HCT116 (cell line): ENCODE results near the gene HECW1. TPM values are rescaled to one million over a fixed set of nuclear protein-coding genes. Genes with fewer than 3 reads are reported as not detected.
"Not testable (repeated sequence)": the region's sequence is repeated elsewhere in the genome, so short reads cannot be mapped to it uniquely, and the experiment has no call there.

Experiments used
- ATAC-seq: fragments of 200-7000 bp; cut with Tn5 transposase; 2 replicates; pipeline ENCODE4 v1.9.1; 2020; ENCODE audit warnings: mild to moderate bottlenecking, moderate library complexity
- BruUV-seq: library from RNA; stranded (reverse); fragments of 400-500 nt; replicated peaks from 2 replicates; lab custom pipeline; 2021; lab: Mats Ljungman, UMichigan
- CTCF ChIA-PET: fragments of 300-600 bp; sonication (Branson Sonifier 250); formaldehyde crosslinking; loops from one replicate; lab custom pipeline; 2021; ENCODE audit warnings: antibody characterized with exemption; lab: Charles Lee
- POLR2A ChIA-PET: fragments of 300-600, 350-600 bp; sonication (Branson Sonifier 250); formaldehyde crosslinking; loops from one replicate; lab custom pipeline; 2021; ENCODE audit warnings: antibody characterized with exemption; lab: Charles Lee
- RAD21 ChIA-PET, 2 experiments: fragments of 300-600 bp; sonication (Branson Sonifier 250); formaldehyde crosslinking; loops; one replicate each; lab custom pipeline; 2023; ENCODE audit warnings: low total read pairs in 2 of 2; ENCODE audit not compliant: uncharacterized antibody in 2 of 2, unreplicated experiment in 2 of 2, low non-redundant PET in 1 of 2; lab: Charles Lee
- DNase-seq: peaks from one replicate; pipeline ENCODE4 v3.0.0-alpha.2; 2010; ENCODE audit warnings: low read depth, low spot score
- H2AFZ ChIP-seq: fragments of 200-600 bp; shearing (Covaris generic), sonication (generic); 2 replicates; pipeline ENCODE4 v1.6.1; 2017; ENCODE audit warnings: low read depth, mixed run types, mixed read lengths, antibody characterized with exemption, low read length; ENCODE audit not compliant: poor library complexity, severe bottlenecking
- H3K27ac ChIP-seq: 2 replicates; pipeline ENCODE4 v1.5.1; 2012; ENCODE audit warnings: low read depth, low read length
- H3K27me3 ChIP-seq: fragments of 200-600 bp; sonication (generic); 2 replicates; pipeline ENCODE4 v1.6.1; 2016; ENCODE audit warnings: mixed run types, low read length, mixed read lengths; ENCODE audit not compliant: insufficient read depth
- H3K36me3 ChIP-seq, 2 experiments: fragments of 200-500 bp in 1 of 2; fragments of 200-600 bp in 1 of 2; sonication (Bioruptor generic) in 1 of 2; sonication (generic) in 1 of 2; 2 replicates each; pipeline versions ENCODE4 v1.5.1 to v1.6.1; 2014 to 2016; ENCODE audit warnings: low read length in 2 of 2, inconsistent platforms in 1 of 2, mixed read lengths in 1 of 2, mixed run types in 1 of 2; ENCODE audit not compliant: insufficient read depth in 2 of 2, control insufficient read depth in 1 of 2
- H3K4me1 ChIP-seq, 2 experiments: fragments of 200-600 bp in 1 of 2; sonication (generic) in 1 of 2; 2 replicates each; pipeline versions ENCODE4 v1.5.1 to v1.6.1; 2012 to 2017; ENCODE audit warnings: low read length in 2 of 2, inconsistent platforms in 1 of 2, mild to moderate bottlenecking in 1 of 2, mixed read lengths in 1 of 2, mixed run types in 1 of 2, moderate library complexity in 1 of 2; ENCODE audit not compliant: insufficient read depth in 2 of 2, control insufficient read depth in 1 of 2
- H3K4me2 ChIP-seq: fragments of 200-600 bp; sonication (generic); 2 replicates; pipeline ENCODE4 v1.6.1; 2017; ENCODE audit warnings: mixed run types, low read length, mixed read lengths
- H3K4me3 ChIP-seq, 2 experiments: fragments of 200-600 bp in 1 of 2; sonication (generic) in 1 of 2; replicated peaks in 1 of 2; 2 replicates each; pipeline ENCODE4 v1.5.1; 2011 to 2016; ENCODE audit warnings: low read length in 2 of 2, control low read depth in 1 of 2, low read depth in 1 of 2, mild to moderate bottlenecking in 1 of 2, mixed read lengths in 1 of 2, mixed run types in 1 of 2
- H3K79me2 ChIP-seq: fragments of 200-600 bp; sonication (generic); 2 replicates; pipeline ENCODE4 v1.6.1; 2017; ENCODE audit warnings: mild to moderate bottlenecking, mixed run types, low read length, moderate library complexity, mixed read lengths; ENCODE audit not compliant: insufficient read depth
- H3K9ac ChIP-seq: fragments of 200-600 bp; sonication (generic); 2 replicates; pipeline ENCODE4 v1.6.1; 2016; ENCODE audit warnings: low read length, mixed read lengths
- H3K9me2 ChIP-seq: fragments of 200-600 bp; sonication (generic), shearing (Covaris generic); 2 replicates; pipeline ENCODE4 v1.6.1; 2017; ENCODE audit warnings: mixed run types, mild to moderate bottlenecking, moderate library complexity; ENCODE audit not compliant: insufficient read depth
- H3K9me3 ChIP-seq, 2 experiments: fragments of 200-500 bp in 1 of 2; fragments of 200-600 bp in 1 of 2; sonication (Bioruptor generic) in 1 of 2; sonication (generic) in 1 of 2; 2 replicates each; pipeline ENCODE4 v1.6.1; 2014 to 2017; ENCODE audit warnings: low read length in 2 of 2, mixed read lengths in 2 of 2, inconsistent platforms in 1 of 2, low read depth in 1 of 2, mild to moderate bottlenecking in 1 of 2, mixed run types in 1 of 2, moderate library complexity in 1 of 2; ENCODE audit not compliant: control insufficient read depth in 1 of 2, insufficient read depth in 1 of 2
- H4K20me1 ChIP-seq: fragments of 200-600 bp; sonication (generic), shearing (Covaris generic); 2 replicates; pipeline ENCODE4 v1.6.1; 2017; ENCODE audit warnings: mixed run types, mild to moderate bottlenecking, moderate library complexity; ENCODE audit not compliant: insufficient read depth
- CEBPB ChIP-seq: IDR thresholded peaks from 2 replicates; pipeline ENCODE4 v1.6.1; 2012; ENCODE audit warnings: low read depth
- ELF1 ChIP-seq: IDR thresholded peaks from 2 replicates; pipeline ENCODE4 v1.6.1; 2012; ENCODE audit warnings: low read depth, borderline replicate concordance
- JUND ChIP-seq: IDR thresholded peaks from 2 replicates; pipeline ENCODE4 v1.6.1; 2012
- SRF ChIP-seq: IDR thresholded peaks from 2 replicates; pipeline ENCODE4 v1.6.1; 2012; ENCODE audit warnings: low read depth
- TCF7L2 ChIP-seq: IDR thresholded peaks from 2 replicates; pipeline ENCODE4 v1.7.0; 2011; ENCODE audit warnings: borderline replicate concordance, inconsistent platforms; ENCODE audit not compliant: insufficient read depth, insufficient read length; ENCODE audit errors: extremely low read depth
- YY1 ChIP-seq: IDR thresholded peaks from 2 replicates; pipeline ENCODE4 v1.6.1; 2011; ENCODE audit warnings: low read length, low read depth, moderate library complexity, mild to moderate bottlenecking; ENCODE audit not compliant: insufficient replicate concordance; ENCODE audit errors: extremely low read depth
- intact Hi-C: fragments of 100-400 bp; cut with micrococcal nuclease; formaldehyde crosslinking; loops from 2 replicates; pipeline ENCODE4 v1.10.0; 2022
- total RNA-seq: library from RNA; stranded (reverse); gene quantifications from one replicate; pipeline ENCODE4 v1.2.1, GENCODE V29; 2021; ENCODE audit not compliant: unreplicated experiment
- TF ChIP-seq, protein P1 (sequence below): IDR thresholded peaks from 2 replicates; pipeline ENCODE4 v1.6.1; 2012; ENCODE audit warnings: low read depth
- TF ChIP-seq, protein P2 (sequence below): IDR thresholded peaks from 2 replicates; pipeline ENCODE4 v1.6.1; 2012
- TF ChIP-seq, protein P3 (sequence below): IDR thresholded peaks from 2 replicates; pipeline ENCODE4 v1.6.1; 2012

The HECW1 gene
- total RNA-seq, 1 experiment from 2014 or later, result 5.6 TPM

DNA sequence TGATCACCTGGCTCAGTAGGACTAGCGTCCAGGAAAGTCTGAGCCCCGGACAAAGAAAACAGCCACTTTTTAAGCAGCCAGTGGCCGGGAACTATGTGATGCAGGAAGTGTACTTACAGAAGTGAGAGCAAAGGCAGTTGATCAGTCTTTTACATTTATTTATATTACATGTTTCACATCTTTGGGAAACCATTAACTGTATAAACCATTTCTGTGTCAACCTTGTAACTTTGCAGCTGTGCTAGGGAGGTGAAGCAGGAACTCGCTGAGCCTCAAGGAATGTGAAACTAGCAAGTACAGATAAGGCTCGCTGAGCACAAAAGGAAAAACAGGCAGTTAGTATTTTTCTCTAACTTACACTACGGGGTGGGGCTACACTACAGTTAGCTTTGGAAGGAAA lies 39.9 kb upstream of the HECW1 start:
- ChIA-PET POLR2A (no interaction called here), RAD21 (no interaction called here)
- Histone ChIP-seq H3K9ac (no peak overlapping the region), H3K36me3 (no peaks in the 10 kb centered on the region), H3K4me2 (no peak overlapping the region), H3K9me2 (no peaks in the 10 kb centered on the region), H3K27ac (no peak overlapping the region), H3K27me3 (no peaks in the 10 kb centered on the region), H3K4me3 (no peak overlapping the region), H4K20me1 (no peaks in the 10 kb centered on the region), H3K79me2 (no peaks in the 10 kb centered on the region), H2AFZ (no peak overlapping the region)
- ATAC-seq, result no peak
- no peak for TF ChIP-seq ELF1
- TF ChIP-seq, all 23 proteins: peak for 0
- CTCF ChIA-PET, result interaction anchor here (1.0 kb wide), 1 partner anchor 16 kb away, joined by 4 read pairs; no protein-coding TSS in a partner anchor
- intact Hi-C loops, result loop anchor here (5.0 kb wide), 1 partner anchor 190 kb away; no protein-coding TSS in a partner anchor
- no TSS peak for BruUV-seq
- Histone ChIP-seq H3K9me3 (no peaks in the 10 kb centered on the region), H3K4me1 (peaks cover 0 to 4% of the 10 kb centered on the region in 2 experiments; a peak in 2 of 4 replicates)
- DNase-seq, result no peak

DNA sequence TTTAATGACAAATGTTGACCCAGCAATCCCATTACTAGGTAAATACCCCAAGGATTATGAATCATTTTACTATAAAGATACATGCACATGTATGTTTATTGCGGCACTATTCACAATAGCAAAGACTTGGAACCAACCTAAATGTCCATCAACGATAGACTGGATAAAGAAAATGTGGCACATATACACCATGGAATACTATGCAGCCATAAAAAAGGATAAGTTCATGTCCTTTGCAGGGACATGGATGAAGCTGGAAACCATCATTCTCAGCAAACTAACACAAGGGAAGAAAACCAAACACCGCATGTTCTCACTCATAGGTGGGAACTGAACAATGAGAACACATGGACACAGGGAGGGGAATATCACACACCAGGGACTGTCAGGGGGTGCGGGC lies 38.6 kb upstream of the HECW1 start:
- DNase-seq, ATAC-seq, RAD21 ChIA-PET, H3K36me3 ChIP-seq, H3K9me2 ChIP-seq, H3K27me3 ChIP-seq, BruUV-seq, H2AFZ ChIP-seq, POLR2A ChIA-PET, H3K27ac ChIP-seq, H3K4me3 ChIP-seq, H3K79me2 ChIP-seq, H4K20me1 ChIP-seq, H3K9ac ChIP-seq, H3K4me2 ChIP-seq, CTCF ChIA-PET, H3K9me3 ChIP-seq: not testable (repeated sequence)
- H3K4me1 ChIP-seq, result peaks cover 0 to 13% of the 10 kb centered on the region in 2 experiments; a peak in 2 of 4 replicates
- intact Hi-C loops, result loop anchor here (5.0 kb wide), 1 partner anchor 188 kb away; no protein-coding TSS in a partner anchor

DNA sequence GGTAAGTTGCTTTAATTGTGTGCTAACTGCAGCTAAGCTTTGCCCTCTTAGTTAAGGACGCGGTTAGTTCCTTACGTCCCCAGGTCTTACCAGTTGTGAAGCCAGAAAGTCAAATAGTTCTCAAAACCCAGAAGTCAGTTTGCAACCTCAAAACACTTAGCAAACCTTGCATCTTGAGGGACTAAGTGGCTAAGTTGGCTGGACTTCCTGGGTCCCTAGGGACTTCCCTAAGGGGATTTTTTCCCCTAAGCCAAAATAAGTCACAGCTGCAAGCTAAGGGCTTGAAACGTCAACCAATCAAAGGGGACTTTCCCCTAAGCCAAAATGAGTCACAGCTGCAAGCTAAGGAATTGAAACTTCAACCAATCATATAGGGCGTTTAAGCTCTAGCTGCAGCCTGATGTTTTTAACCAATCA lies 36.2 kb upstream of the HECW1 start:
- POLR2A ChIA-PET, result no interaction called here
- H3K4me2 ChIP-seq, result no peak overlapping the region
- no peak overlapping the region for H3K9ac ChIP-seq
- intact Hi-C loops, result no loop called here
- BruUV-seq, result no TSS peak
- no peak overlapping the region for H3K4me3 ChIP-seq
- H3K9me3 ChIP-seq, result no peaks in the 10 kb centered on the region
- no peak overlapping the region for H2AFZ ChIP-seq
- no peaks in the 10 kb centered on the region for H3K27me3 ChIP-seq
- H3K36me3 ChIP-seq, result no peaks in the 10 kb centered on the region
- CTCF ChIA-PET, result interaction anchor here (1.9 kb wide), 1 partner anchor 185 kb away, joined by 5 read pairs; no protein-coding TSS in a partner anchor
- DNase-seq (no peak), ATAC-seq (no peak)
- H3K4me1 ChIP-seq, result peaks cover 0 to 13% of the 10 kb centered on the region in 2 experiments; a peak in 2 of 4 replicates
- no peaks in the 10 kb centered on the region for H4K20me1 ChIP-seq
- no peaks in the 10 kb centered on the region for H3K9me2 ChIP-seq
- RAD21 ChIA-PET, result interaction anchor here in 1 of 2 experiments (0.7 to 1.0 kb wide), 2 partner anchors 135 to 185 kb away, joined by 3 read pairs; no protein-coding TSS in a partner anchor
- no peak overlapping the region for H3K27ac ChIP-seq
- no peaks in the 10 kb centered on the region for H3K79me2 ChIP-seq
- TF ChIP-seq YY1 (no peak), SRF (no peak), CEBPB (no peak), TCF7L2 (no peak), JUND (no peak)
- TF ChIP-seq, protein P1, sequence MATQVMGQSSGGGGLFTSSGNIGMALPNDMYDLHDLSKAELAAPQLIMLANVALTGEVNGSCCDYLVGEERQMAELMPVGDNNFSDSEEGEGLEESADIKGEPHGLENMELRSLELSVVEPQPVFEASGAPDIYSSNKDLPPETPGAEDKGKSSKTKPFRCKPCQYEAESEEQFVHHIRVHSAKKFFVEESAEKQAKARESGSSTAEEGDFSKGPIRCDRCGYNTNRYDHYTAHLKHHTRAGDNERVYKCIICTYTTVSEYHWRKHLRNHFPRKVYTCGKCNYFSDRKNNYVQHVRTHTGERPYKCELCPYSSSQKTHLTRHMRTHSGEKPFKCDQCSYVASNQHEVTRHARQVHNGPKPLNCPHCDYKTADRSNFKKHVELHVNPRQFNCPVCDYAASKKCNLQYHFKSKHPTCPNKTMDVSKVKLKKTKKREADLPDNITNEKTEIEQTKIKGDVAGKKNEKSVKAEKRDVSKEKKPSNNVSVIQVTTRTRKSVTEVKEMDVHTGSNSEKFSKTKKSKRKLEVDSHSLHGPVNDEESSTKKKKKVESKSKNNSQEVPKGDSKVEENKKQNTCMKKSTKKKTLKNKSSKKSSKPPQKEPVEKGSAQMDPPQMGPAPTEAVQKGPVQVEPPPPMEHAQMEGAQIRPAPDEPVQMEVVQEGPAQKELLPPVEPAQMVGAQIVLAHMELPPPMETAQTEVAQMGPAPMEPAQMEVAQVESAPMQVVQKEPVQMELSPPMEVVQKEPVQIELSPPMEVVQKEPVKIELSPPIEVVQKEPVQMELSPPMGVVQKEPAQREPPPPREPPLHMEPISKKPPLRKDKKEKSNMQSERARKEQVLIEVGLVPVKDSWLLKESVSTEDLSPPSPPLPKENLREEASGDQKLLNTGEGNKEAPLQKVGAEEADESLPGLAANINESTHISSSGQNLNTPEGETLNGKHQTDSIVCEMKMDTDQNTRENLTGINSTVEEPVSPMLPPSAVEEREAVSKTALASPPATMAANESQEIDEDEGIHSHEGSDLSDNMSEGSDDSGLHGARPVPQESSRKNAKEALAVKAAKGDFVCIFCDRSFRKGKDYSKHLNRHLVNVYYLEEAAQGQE, result no peak
- TF ChIP-seq, protein P2, sequence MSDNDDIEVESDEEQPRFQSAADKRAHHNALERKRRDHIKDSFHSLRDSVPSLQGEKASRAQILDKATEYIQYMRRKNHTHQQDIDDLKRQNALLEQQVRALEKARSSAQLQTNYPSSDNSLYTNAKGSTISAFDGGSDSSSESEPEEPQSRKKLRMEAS, result no peak
- TF ChIP-seq, protein P3, sequence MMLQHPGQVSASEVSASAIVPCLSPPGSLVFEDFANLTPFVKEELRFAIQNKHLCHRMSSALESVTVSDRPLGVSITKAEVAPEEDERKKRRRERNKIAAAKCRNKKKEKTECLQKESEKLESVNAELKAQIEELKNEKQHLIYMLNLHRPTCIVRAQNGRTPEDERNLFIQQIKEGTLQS, result no peak
